ENCODE measurements around the gene GRPEL1.

GRPEL1 gene

DNA sequence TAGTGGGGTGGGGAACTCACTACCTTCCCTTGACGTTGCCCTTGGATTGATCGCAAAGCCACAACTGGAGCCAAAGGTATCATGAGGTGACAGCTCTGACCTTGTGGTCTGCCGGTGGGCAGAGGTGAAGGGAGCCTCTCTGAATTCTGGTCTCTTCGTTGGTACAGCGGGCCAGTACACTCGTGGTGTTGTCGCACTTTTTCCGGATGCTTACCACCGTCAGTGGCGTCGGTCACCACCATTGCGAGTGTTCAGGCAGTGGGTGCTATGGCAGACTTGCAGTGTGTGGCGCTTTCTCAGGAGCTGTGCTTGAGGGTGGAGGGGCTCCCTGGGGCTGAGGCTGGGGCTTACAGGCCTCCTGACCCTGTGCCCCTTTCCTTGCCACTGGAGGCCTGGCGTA lies 5.2 kb upstream of the GRPEL1 start:
- TF ChIP-seq, protein P1, sequence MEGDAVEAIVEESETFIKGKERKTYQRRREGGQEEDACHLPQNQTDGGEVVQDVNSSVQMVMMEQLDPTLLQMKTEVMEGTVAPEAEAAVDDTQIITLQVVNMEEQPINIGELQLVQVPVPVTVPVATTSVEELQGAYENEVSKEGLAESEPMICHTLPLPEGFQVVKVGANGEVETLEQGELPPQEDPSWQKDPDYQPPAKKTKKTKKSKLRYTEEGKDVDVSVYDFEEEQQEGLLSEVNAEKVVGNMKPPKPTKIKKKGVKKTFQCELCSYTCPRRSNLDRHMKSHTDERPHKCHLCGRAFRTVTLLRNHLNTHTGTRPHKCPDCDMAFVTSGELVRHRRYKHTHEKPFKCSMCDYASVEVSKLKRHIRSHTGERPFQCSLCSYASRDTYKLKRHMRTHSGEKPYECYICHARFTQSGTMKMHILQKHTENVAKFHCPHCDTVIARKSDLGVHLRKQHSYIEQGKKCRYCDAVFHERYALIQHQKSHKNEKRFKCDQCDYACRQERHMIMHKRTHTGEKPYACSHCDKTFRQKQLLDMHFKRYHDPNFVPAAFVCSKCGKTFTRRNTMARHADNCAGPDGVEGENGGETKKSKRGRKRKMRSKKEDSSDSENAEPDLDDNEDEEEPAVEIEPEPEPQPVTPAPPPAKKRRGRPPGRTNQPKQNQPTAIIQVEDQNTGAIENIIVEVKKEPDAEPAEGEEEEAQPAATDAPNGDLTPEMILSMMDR (conservative IDR thresholded peaks at IDR 0.05; ENCODE audit: low read depth): no peak
- no peak for DNase-seq (ENCODE audit: low spot score)
- ChIA-PET POLR2A (ENCODE audit: low non-redundant PET) (no interaction called here), CTCF (no interaction called here)
- H3K27ac ChIP-seq: no peak overlapping the region

DNA sequence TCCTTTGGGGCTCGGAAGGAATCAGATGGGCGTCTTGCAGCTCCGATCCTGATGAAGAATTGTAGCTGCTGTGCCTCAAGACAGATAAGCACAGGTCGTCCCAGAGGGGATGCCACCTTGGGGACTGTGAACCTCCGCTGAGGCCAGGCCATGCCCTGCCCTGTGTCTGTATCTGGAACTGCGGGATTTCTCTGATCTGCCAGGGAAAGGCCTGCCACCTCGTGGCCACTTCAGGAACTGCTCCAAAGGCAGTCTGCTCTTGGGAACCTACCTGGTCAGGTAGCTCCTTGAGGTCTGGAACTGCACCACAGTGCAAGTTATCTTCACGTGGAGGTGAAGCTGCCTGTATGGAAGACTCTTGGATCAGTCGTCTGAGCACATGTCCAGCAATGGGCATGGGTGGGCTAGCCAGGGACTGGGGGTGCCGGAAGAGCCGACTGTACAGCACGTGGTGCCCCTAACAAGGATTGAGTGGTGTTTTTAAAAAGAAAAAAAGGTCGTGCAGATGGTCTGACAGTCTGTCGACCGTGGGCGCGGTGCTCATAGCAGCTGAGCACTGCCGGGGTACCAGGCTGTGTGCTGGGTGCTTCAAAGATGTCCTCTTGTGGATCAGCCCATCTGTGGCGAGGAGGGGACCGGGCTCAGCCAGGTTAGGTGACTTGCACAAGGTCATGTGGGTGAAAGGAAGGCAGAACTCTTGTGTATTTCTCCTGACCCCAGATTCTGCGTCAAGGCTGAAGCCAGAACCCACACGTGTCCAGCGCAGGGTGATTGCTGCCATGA lies 3.1 kb upstream of the GRPEL1 start:
- DNase-seq (ENCODE audit: low spot score): peak; percentile 50
- CTCF ChIA-PET: interaction anchor here (0.5 to 2.4 kb wide), 10 partner anchors 11 to 710 kb away, joined by 3 to 7 read pairs (median 4); partner anchors contain the start of gene TADA2B
- peak overlapping the region; percentile 39; the same call in 1 of the 2 replicates for H3K27ac ChIP-seq
- TF ChIP-seq, protein P1 (conservative IDR thresholded peaks at IDR 0.05; ENCODE audit: low read depth): peak; percentile 97
- POLR2A ChIA-PET (ENCODE audit: low non-redundant PET): no interaction called here

DNA sequence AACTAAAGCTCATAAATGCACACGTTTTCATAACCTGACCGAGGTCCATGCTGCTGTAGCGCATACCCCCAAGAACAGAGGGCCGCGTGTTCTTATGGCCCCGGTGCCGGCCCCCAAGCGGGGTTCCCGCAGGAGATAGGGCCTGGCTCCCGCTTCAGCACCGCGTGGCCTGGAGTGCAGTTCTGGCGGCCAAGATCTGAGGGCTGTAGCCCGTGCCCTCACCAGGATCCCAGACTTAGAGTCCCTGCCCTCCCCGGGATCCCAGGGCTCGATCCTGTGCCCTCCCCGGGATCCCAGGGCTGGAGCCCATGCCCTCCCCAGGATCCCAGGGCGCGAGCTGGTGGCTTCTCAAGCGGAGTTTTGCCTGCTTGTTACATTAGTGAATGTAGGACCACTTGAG lies 1.0 kb upstream of the GRPEL1 start:
- ChIA-PET CTCF (interaction anchor here (2.4 kb wide), 1 partner anchor 95 kb away, joined by 6 read pairs; no protein-coding TSS in a partner anchor), POLR2A (ENCODE audit: low non-redundant PET) (interaction anchor here (1.1 kb wide), 1 partner anchor 27 kb away, joined by 3 read pairs; no protein-coding TSS in a partner anchor)
- peak overlapping the region; percentile 79 for H3K27ac ChIP-seq
- DNase-seq (ENCODE audit: low spot score): no peak
- TF ChIP-seq, protein P1 (conservative IDR thresholded peaks at IDR 0.05; ENCODE audit: low read depth): no peak

DNA sequence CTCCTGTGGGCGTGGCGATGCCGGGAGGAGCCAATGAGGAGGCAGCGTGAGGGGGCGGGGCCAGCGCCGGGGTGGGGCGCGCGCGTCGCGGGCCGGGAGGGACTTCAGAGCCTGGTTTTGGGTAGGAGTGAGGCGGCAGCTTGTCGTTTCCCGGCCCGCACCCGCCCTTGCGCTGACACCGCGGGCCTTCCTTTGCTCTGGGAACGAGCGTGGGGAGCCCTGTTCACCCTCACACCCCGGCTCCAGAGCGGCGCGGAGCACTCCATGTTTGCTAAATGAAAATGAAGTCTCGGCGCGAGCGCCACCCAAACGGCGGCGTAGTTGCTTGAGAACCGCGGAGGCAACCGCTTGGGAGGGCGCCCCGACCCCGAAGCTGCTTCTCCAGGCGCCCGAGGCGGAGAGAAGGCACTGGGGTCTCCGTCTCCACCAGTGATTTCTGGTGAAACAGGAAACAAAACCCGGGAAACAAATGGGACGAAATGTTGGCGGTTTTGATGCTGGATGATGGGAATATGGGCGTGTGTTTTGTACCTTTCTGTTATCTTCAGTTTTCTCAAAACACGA lies 497 bp upstream of the GRPEL1 start:
- POLR2A ChIA-PET (ENCODE audit: low non-redundant PET): interaction anchor here (0.5 to 1.1 kb wide), 3 partner anchors 26 to 391 kb away, joined by 3 read pairs; no protein-coding TSS in a partner anchor
- H3K27ac ChIP-seq: peak overlapping the region; percentile 79
- TF ChIP-seq, protein P1 (conservative IDR thresholded peaks at IDR 0.05; ENCODE audit: low read depth): no peak
- CTCF ChIA-PET: interaction anchor here (0.6 kb wide), 1 partner anchor 160 kb away, joined by 3 read pairs; no protein-coding TSS in a partner anchor
- DNase-seq (ENCODE audit: low spot score): no peak

DNA sequence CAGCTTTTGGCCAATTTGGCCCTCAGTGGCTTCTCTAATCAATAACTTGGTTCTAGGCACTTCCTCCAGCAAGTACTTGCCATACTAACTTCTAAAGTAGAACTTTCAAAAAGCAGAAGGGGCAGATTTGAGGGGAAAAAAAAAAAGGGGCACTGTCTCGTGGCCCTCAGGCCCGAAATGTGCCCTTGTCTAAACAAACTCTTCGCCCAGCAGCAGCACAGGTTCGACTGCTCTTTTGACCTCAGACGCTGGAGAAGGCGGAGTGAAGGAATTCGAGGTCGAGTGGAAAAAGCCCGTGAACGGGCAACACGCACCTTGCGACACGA lies 775 bp downstream of the GRPEL1 start:
- POLR2A ChIA-PET (ENCODE audit: low non-redundant PET): interaction anchor here (0.7 kb wide), 1 partner anchor 50 kb away, joined by 5 read pairs; no protein-coding TSS in a partner anchor
- H3K27ac ChIP-seq: peak overlapping the region; percentile 79
- no peak for DNase-seq (ENCODE audit: low spot score)
- TF ChIP-seq, protein P1 (conservative IDR thresholded peaks at IDR 0.05; ENCODE audit: low read depth): no peak
- CTCF ChIA-PET: interaction anchor here (0.6 to 1.0 kb wide), 2 partner anchors 93 to 137 kb away, joined by 3 read pairs; no protein-coding TSS in a partner anchor

DNA sequence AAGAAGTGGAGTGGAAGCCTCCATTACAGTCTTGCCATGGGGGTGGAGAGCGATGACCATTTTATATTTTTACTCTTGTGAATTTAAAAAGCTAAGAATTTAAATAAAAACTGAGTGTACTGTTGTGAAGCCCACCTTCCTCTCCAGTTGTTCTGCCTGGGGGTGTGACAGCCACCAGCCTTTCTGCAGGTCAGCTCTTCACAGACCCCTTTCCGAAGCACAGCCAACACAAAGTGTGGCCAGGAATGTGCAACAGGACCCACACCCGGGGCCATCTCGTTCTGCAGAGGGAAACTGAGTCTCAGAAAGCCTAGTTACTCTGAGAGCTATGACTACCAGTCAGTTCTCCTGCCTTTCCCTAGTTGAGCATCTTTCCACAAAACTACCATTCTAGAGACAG lies 1.4 kb downstream of the GRPEL1 start:
- no peak for DNase-seq (ENCODE audit: low spot score)
- TF ChIP-seq, protein P1 (conservative IDR thresholded peaks at IDR 0.05; ENCODE audit: low read depth): no peak
- CTCF ChIA-PET: interaction anchor here (0.6 to 1.1 kb wide), 3 partner anchors 10 to 137 kb away, joined by 3 to 4 read pairs (median 4); no protein-coding TSS in a partner anchor
- POLR2A ChIA-PET (ENCODE audit: low non-redundant PET): interaction anchor here (0.7 kb wide), 1 partner anchor 49 kb away, joined by 5 read pairs; no protein-coding TSS in a partner anchor
- H3K27ac ChIP-seq: no peak overlapping the region

All from RWPE1 (cell line).